8988T (cell line): Measurements from ENCODE around the gene TMEM220.

ENCODE experiments used
- DNase-seq: peaks from one replicate; pipeline ENCODE4 v3.0.0; 2011

The TMEM220 gene

GRCh38 chr17:10729334-10730193 is at the start of gene TMEM220:
Gene TMEM220, minus strand, starts transcription at chr17:10730023. Its CDS starts 172 bp downstream, at chr17:10729851.
- no peak for DNase-seq

GRCh38 chr17:10779609-10780008 is 49.8 kb upstream of the TMEM220 start:
- DNase-seq, result no peak

GRCh38 chr17:10777890-10778289 is 48.1 kb upstream of the TMEM220 start:
- no peak for DNase-seq

GRCh38 chr17:10777131-10777807 is 47.4 kb upstream of the TMEM220 start:
- no peak for DNase-seq

- DNase-seq, result no peak
Measured at GRCh38 chr17:10776381-10776780, 46.6 kb upstream of the TMEM220 start.

GRCh38 chr17:10775740-10776356 is 46.0 kb upstream of the TMEM220 start:
- no peak for DNase-seq

GRCh38 chr17:10775058-10775457 is 45.2 kb upstream of the TMEM220 start:
- DNase-seq, result no peak

GRCh38 chr17:10773391-10773790 is 43.6 kb upstream of the TMEM220 start:
- DNase-seq, result no peak

GRCh38 chr17:10772425-10773380 is 42.9 kb upstream of the TMEM220 start:
- no peak for DNase-seq

GRCh38 chr17:10771148-10771547 is 41.3 kb upstream of the TMEM220 start:
- no peak for DNase-seq

GRCh38 chr17:10769840-10770239 is 40.0 kb upstream of the TMEM220 start:
- DNase-seq, result no peak

GRCh38 chr17:10768750-10769251 is 39.0 kb upstream of the TMEM220 start:
- no peak for DNase-seq

- no peak for DNase-seq
Measured at GRCh38 chr17:10767232-10767631, 37.4 kb upstream of the TMEM220 start.

- DNase-seq, result no peak
Measured at GRCh38 chr17:10762037-10762436, 32.2 kb upstream of the TMEM220 start.

GRCh38 chr17:10761281-10761680 is 31.5 kb upstream of the TMEM220 start:
- DNase-seq, result no peak

- DNase-seq, result no peak
Measured at GRCh38 chr17:10758062-10758461, 28.2 kb upstream of the TMEM220 start.

GRCh38 chr17:10757647-10758046 is 27.8 kb upstream of the TMEM220 start:
- DNase-seq, result no peak

- DNase-seq, result no peak
Measured at GRCh38 chr17:10757067-10757466, 27.2 kb upstream of the TMEM220 start.

- no peak for DNase-seq
Measured at GRCh38 chr17:10756619-10757018, 26.8 kb upstream of the TMEM220 start.

GRCh38 chr17:10756185-10756584 is 26.4 kb upstream of the TMEM220 start:
- DNase-seq, result no peak

- DNase-seq, result no peak
Measured at GRCh38 chr17:10755592-10756127, 25.8 kb upstream of the TMEM220 start.
